B cell (primary cell): ENCODE measurements around the gene KRT6B. TPM values are rescaled to one million over a fixed set of nuclear protein-coding genes. Genes with fewer than 3 reads are reported as not detected.
"Not testable (repeated sequence)": the region's sequence is repeated elsewhere in the genome, so short reads cannot be mapped to it uniquely, and the experiment has no call there.

ENCODE experiments used
- ATAC-seq: fragments of 200-7000 bp; cut with Tn5 transposase; one replicate; pipeline ENCODE4 v1.10.0; 2021; ENCODE audit warnings: low read depth, mild to moderate bottlenecking, moderate number of reproducible peaks, moderate library complexity
- CTCF ChIA-PET: fragments of 350-600 bp; sonication (Branson Sonifier 250); formaldehyde crosslinking; loops from one replicate; lab custom pipeline; 2021; ENCODE audit warnings: antibody characterized with exemption, inconsistent platforms; lab: Charles Lee
- POLR2A ChIA-PET: fragments of 350-600 bp; sonication (Branson Sonifier 250); formaldehyde crosslinking; loops from one replicate; lab custom pipeline; 2021; ENCODE audit warnings: antibody characterized with exemption; lab: Charles Lee
- DNase-seq: peaks from one replicate; pipeline ENCODE4 v3.0.0; 2013
- H2AFZ ChIP-seq: 2 replicates; pipeline ENCODE4 v1.6.1; 2012; ENCODE audit warnings: mild to moderate bottlenecking, low read depth, low read length; ENCODE audit not compliant: insufficient read depth, poor library complexity, severe bottlenecking
- H3K27ac ChIP-seq, 2 donors: 1 replicate in 1 of 2; 2 replicates in 1 of 2; pipeline ENCODE4 v1.5.1; 2012 to 2013; ENCODE audit warnings: low read length in 2 of 2, mild to moderate bottlenecking in 2 of 2, moderate library complexity in 1 of 2
- H3K27me3 ChIP-seq, 4 experiments: fragments of 200-600 bp in 1 of 4; sonication (generic) in 1 of 4; replicated peaks in 1 of 4; 1 replicate in 2 of 4; 2 replicates in 2 of 4; pipeline versions ENCODE4 v1.6.1 to v1.7.0; 2013 to 2016; ENCODE audit warnings: low read length in 3 of 4, mild to moderate bottlenecking in 2 of 4, mixed read lengths in 1 of 4, moderate library complexity in 1 of 4; ENCODE audit not compliant: insufficient read depth in 4 of 4, control insufficient read depth in 3 of 4; ENCODE audit errors: control extremely low read depth in 1 of 4
- H3K36me3 ChIP-seq, 2 experiments: replicated peaks in 1 of 2; 1 replicate in 1 of 2; 2 replicates in 1 of 2; pipeline versions ENCODE4 v1.6.1 to v1.7.1; 2013; ENCODE audit warnings: low read length in 1 of 2; ENCODE audit not compliant: insufficient read depth in 2 of 2, control insufficient read depth in 1 of 2; ENCODE audit errors: control extremely low read depth in 1 of 2, extremely low read depth in 1 of 2
- H3K4me1 ChIP-seq, 2 donors: fragments of 200-600 bp in 1 of 2; sonication (generic) in 1 of 2; 1 replicate in 1 of 2; 2 replicates in 1 of 2; pipeline versions ENCODE4 v1.5.1 to v1.6.1; 2013 to 2017; ENCODE audit warnings: low read length in 2 of 2; ENCODE audit not compliant: control insufficient read depth in 2 of 2, insufficient read depth in 2 of 2
- H3K4me2 ChIP-seq: replicated peaks from 2 replicates; pipeline ENCODE3; 2012; ENCODE audit warnings: mild to moderate bottlenecking, low read depth, low read length; ENCODE audit not compliant: poor library complexity, severe bottlenecking
- H3K4me3 ChIP-seq, 5 experiments: fragments of 200-600 bp in 1 of 5; sonication (generic) in 1 of 5; 1 replicate in 3 of 5; 2 replicates in 2 of 5; pipeline versions ENCODE4 v1.5.1 to v1.7.0; 2011 to 2016; ENCODE audit warnings: low read length in 4 of 5, mild to moderate bottlenecking in 4 of 5, low read depth in 2 of 5, control low read depth in 1 of 5, moderate library complexity in 1 of 5; ENCODE audit not compliant: insufficient read depth in 1 of 5; ENCODE audit errors: control extremely low read depth in 1 of 5, extremely low read depth in 1 of 5
- H3K79me2 ChIP-seq: fragments of 200-600 bp; sonication (generic); one replicate; pipeline ENCODE4 v1.6.0; 2016; ENCODE audit warnings: low read length; ENCODE audit not compliant: control insufficient read depth, insufficient read depth
- H3K9ac ChIP-seq: fragments of 200-600 bp; sonication (generic); 2 replicates; pipeline ENCODE4 v1.6.1; 2017; ENCODE audit warnings: mild to moderate bottlenecking, low read length, moderate library complexity
- H3K9me3 ChIP-seq, 3 donors: one replicate each; pipeline versions ENCODE4 v1.6.1 to v1.7.1; 2013; ENCODE audit warnings: low read length in 2 of 3; ENCODE audit not compliant: control insufficient read depth in 2 of 3, insufficient read depth in 1 of 3; ENCODE audit errors: control extremely low read depth in 1 of 3
- H4K20me1 ChIP-seq: 2 replicates; pipeline ENCODE4 v1.6.0; 2012; ENCODE audit warnings: mild to moderate bottlenecking, low read length; ENCODE audit not compliant: insufficient read depth, control insufficient read depth, poor library complexity, severe bottlenecking
- H3K27ac Mint-ChIP-seq: one replicate; pipeline ENCODE4 v1.8.0; 2021; ENCODE audit warnings: mixed read lengths
- H3K27me3 Mint-ChIP-seq: one replicate; pipeline ENCODE4 v1.8.0; 2021; ENCODE audit warnings: mixed read lengths
- H3K4me1 Mint-ChIP-seq: one replicate; pipeline ENCODE4 v1.8.0; 2021; ENCODE audit warnings: mixed read lengths
- H3K4me3 Mint-ChIP-seq: one replicate; pipeline ENCODE4 v1.8.0; 2021; ENCODE audit warnings: mixed read lengths
- H3K9me3 Mint-ChIP-seq: one replicate; pipeline ENCODE4 v1.8.0; 2022; ENCODE audit warnings: mixed read lengths; ENCODE audit not compliant: insufficient read depth
- CTCF ChIP-seq: fragments of 200-600 bp; IDR thresholded peaks from one replicate; pipeline ENCODE4 v1.8.0; 2022; ENCODE audit warnings: antibody characterized with exemption, mild to moderate bottlenecking
- EZH2 ChIP-seq: IDR thresholded peaks from 2 replicates; pipeline ENCODE4 v1.6.1; 2012; ENCODE audit warnings: borderline replicate concordance, low read depth, mild to moderate bottlenecking, moderate library complexity, low read length; ENCODE audit not compliant: insufficient read depth, poor library complexity, severe bottlenecking
- WGBS: methylation state at CpG from one replicate; pipeline ENCODE4 v1.1.5; 2013; ENCODE audit warnings: missing lambda C conversion rate; ENCODE audit not compliant: insufficient coverage; 5-methylcytosine and 5-hydroxymethylcytosine counted together
- intact Hi-C: fragments of 100-400 bp; cut with micrococcal nuclease; formaldehyde crosslinking; loops from one replicate; pipeline ENCODE4 v1.10.0; 2022
- polyA plus RNA-seq: library from polyadenylated mRNA; depleted of rRNA; stranded (reverse); fragments of >200 nt; gene quantifications from 2 replicates; pipeline ENCODE4 v1.2.3, GENCODE V29; 2012
- total RNA-seq, 2 donors: library from RNA; stranded (reverse); fragments of 120-200 nt in 1 of 2; gene quantifications; 1 replicate in 1 of 2; 2 replicates in 1 of 2; pipeline versions ENCODE4 v1.2.3 to v1.2.4, GENCODE V29; 2013 to 2022

The KRT6B gene
- total and polyA plus RNA-seq, 2 donors (not counting 1 experiment from before 2014, with no cell fraction given) = not detected

- ATAC-seq = no peak
- Histone ChIP-seq H3K27me3 (peaks cover 0 to 2% (median 0%) of the 10 kb centered on the region in 4 experiments), H3K9ac (no peak within 1 kb of the TSS), H3K79me2 (no peaks in the 10 kb centered on the region), H2AFZ (no peak within 1 kb of the TSS), H3K4me1 (no peaks in the 10 kb centered on the region), H3K27ac (no peak within 1 kb of the TSS), H4K20me1 (no peaks in the 10 kb centered on the region), H3K4me3 (no peak within 1 kb of the TSS), H3K9me3 (peaks cover 0 to 2% (median 0%) of the 10 kb centered on the region in 3 donors), H3K4me2 (no peak within 1 kb of the TSS), H3K36me3 (no peaks in the 10 kb centered on the region)
- CTCF ChIA-PET = no interaction called here
- Mint-ChIP-seq H3K4me1 (no peaks in the 10 kb centered on the region), H3K27me3 (peaks cover 38% of the 10 kb centered on the region), H3K4me3 (no peak within 1 kb of the TSS), H3K27ac (no peak within 1 kb of the TSS), H3K9me3 (no peaks in the 10 kb centered on the region)
- no peak for DNase-seq
- 45% methylated on average over 1 of the region's 2 CpGs for WGBS
- POLR2A ChIA-PET = no interaction called here
- no peak for TF ChIP-seq EZH2
- TF ChIP-seq CTCF = no peak
- intact Hi-C loops = no loop called here
Observed at GRCh38 chr12:52493172-52493571, 41.2 kb upstream of the KRT6B start, which contains the start of gene KRT6A. Gene KRT6A, minus strand, starts transcription at chr12:52493257. Its CDS starts 69 bp downstream, at chr12:52493188.

- peaks cover 35% of the 10 kb centered on the region for H3K27me3 Mint-ChIP-seq
- H3K27ac ChIP-seq, intact Hi-C loops, H3K4me2 ChIP-seq, H3K27me3 ChIP-seq, DNase-seq, H3K9ac ChIP-seq, H3K27ac Mint-ChIP-seq, H3K79me2 ChIP-seq, H3K9me3 ChIP-seq, H4K20me1 ChIP-seq, H3K9me3 Mint-ChIP-seq, H3K4me1 ChIP-seq, CTCF ChIA-PET, H2AFZ ChIP-seq, H3K4me1 Mint-ChIP-seq, POLR2A ChIA-PET, H3K4me3 Mint-ChIP-seq, ATAC-seq, H3K36me3 ChIP-seq, H3K4me3 ChIP-seq: not testable (repeated sequence)
- WGBS = no CpG with 5 or more reads among the region's 6 CpGs
Observed at GRCh38 chr12:52492405-52492804, 40.5 kb upstream of the KRT6B start.

GRCh38 chr12:52491495-52491894, 39.5 kb upstream of the KRT6B start:
- H3K79me2 ChIP-seq, H3K4me3 ChIP-seq, H3K4me2 ChIP-seq, H3K9me3 Mint-ChIP-seq, ATAC-seq, H3K27ac ChIP-seq, H3K4me1 Mint-ChIP-seq, H3K4me1 ChIP-seq, H3K27ac Mint-ChIP-seq, H3K9me3 ChIP-seq, DNase-seq, H3K36me3 ChIP-seq, H2AFZ ChIP-seq, intact Hi-C loops, H4K20me1 ChIP-seq, POLR2A ChIA-PET, H3K27me3 ChIP-seq, H3K9ac ChIP-seq, H3K4me3 Mint-ChIP-seq, CTCF ChIA-PET: not testable (repeated sequence)
- WGBS = 83% methylated on average over 6 of the region's 8 CpGs
- peaks cover 35% of the 10 kb centered on the region for H3K27me3 Mint-ChIP-seq
